Thyroid gland (tissue), 4 donors: ENCODE data around the gene TTLL13. TPM values are rescaled to one million over a fixed set of nuclear protein-coding genes. Genes with fewer than 3 reads are reported as not detected.

ENCODE experiments used
- DNase-seq, 2 donors: peaks; one replicate each; pipeline ENCODE4 v3.0.0-alpha.2; 2019
- H3K27ac ChIP-seq, 3 donors: fragments of 200-600 bp; sonication (generic); 1 replicate in 2 of 3; 2 replicates in 1 of 3; pipeline ENCODE4 v1.5.1; 2016 to 2019; ENCODE audit warnings: mild to moderate bottlenecking in 1 of 3, moderate library complexity in 1 of 3
- H3K27me3 ChIP-seq: fragments of 200-600 bp; sonication (generic); one replicate; pipeline ENCODE4 v1.5.1; 2019
- H3K36me3 ChIP-seq, 2 donors: fragments of 200-600 bp; sonication (generic); one replicate each; pipeline ENCODE4 v1.5.1; 2016 to 2019
- H3K4me1 ChIP-seq, 2 donors: fragments of 200-600 bp; sonication (generic); one replicate each; pipeline ENCODE4 v1.5.1; 2017 to 2019
- H3K4me3 ChIP-seq, 3 donors: fragments of 200-600 bp; sonication (generic); replicated peaks in 1 of 3; 1 replicate in 2 of 3; 2 replicates in 1 of 3; pipeline ENCODE4 v1.5.1; 2016; ENCODE audit warnings: mild to moderate bottlenecking in 1 of 3
- H3K9me3 ChIP-seq: fragments of 200-600 bp; sonication (generic); one replicate; pipeline ENCODE4 v1.5.1; 2017
- POLR2A ChIP-seq, 2 donors: fragments of 450-650 bp; IDR thresholded peaks; one replicate each; pipeline ENCODE4 v1.6.1; 2017; ENCODE audit warnings: antibody characterized with exemption in 2 of 2, mild to moderate bottlenecking in 2 of 2, moderate library complexity in 1 of 2
- WGBS, 2 donors: methylation state at CpG; one replicate each; pipeline ENCODE4 v1.1.5; 2017; 5-methylcytosine and 5-hydroxymethylcytosine counted together
- intact Hi-C: fragments of 100-400 bp; cut with DNase I; formaldehyde crosslinking; loops from one replicate; pipeline ENCODE4 v1.15.1; 2023
- total RNA-seq, 4 donors: library from RNA; depleted of rRNA; stranded (reverse); fragments of >200 nt; gene quantifications; one replicate each; pipeline ENCODE4 v1.2.3, GENCODE V29; 2016
- TF ChIP-seq, protein P1 (sequence below), 6 experiments: fragments of 200-600 bp in 3 of 6; fragments of 450-650 bp in 3 of 6; sonication (generic) in 3 of 6; IDR thresholded peaks; one replicate each; pipeline ENCODE4 v1.5.1; 2016 to 2019; ENCODE audit warnings: antibody characterized with exemption in 6 of 6, mild to moderate bottlenecking in 2 of 6, inconsistent platforms in 1 of 6, moderate library complexity in 1 of 6

Gene TTLL13
- total RNA-seq, 4 donors from 2014 or later, result 0.13 to 0.22 TPM; not detected in 2

DNA sequence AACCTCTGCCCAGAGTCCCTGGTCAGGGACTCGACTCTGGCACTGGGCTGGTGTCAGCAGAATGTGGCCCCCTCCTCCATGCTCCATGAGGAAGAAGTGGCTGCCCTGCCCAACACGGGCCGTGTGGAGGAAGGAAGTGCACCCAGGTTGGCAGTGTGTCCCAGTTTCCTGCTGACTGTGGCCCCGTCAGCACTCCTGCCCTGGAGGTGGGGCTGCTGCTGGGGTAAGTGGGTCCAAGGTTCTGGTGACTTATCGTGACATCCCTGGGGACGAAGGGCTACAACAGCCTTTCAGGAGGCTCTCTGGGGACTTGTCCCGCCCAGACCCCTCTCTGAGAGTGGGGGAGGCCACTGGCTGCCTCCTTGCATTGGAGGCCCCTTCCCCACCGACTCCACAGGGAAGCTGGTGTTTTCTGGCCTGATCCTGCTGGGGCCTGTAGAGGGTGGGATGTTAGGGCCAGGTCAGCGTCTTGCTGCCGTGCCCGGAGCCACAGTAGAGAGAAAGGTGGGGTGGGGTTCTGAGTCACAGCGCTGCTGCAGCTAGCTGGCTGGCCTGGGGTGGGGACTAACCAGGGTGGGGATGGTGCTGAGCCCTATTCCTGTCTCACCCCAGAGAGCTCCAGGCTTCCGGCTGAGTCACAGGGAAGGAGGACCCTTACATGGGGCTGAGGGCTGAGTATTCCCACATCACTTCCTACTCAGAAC, 37.8 kb upstream of the TTLL13 start:
- TF ChIP-seq, protein P1, sequence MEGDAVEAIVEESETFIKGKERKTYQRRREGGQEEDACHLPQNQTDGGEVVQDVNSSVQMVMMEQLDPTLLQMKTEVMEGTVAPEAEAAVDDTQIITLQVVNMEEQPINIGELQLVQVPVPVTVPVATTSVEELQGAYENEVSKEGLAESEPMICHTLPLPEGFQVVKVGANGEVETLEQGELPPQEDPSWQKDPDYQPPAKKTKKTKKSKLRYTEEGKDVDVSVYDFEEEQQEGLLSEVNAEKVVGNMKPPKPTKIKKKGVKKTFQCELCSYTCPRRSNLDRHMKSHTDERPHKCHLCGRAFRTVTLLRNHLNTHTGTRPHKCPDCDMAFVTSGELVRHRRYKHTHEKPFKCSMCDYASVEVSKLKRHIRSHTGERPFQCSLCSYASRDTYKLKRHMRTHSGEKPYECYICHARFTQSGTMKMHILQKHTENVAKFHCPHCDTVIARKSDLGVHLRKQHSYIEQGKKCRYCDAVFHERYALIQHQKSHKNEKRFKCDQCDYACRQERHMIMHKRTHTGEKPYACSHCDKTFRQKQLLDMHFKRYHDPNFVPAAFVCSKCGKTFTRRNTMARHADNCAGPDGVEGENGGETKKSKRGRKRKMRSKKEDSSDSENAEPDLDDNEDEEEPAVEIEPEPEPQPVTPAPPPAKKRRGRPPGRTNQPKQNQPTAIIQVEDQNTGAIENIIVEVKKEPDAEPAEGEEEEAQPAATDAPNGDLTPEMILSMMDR (IDR thresholded peaks at IDR 0.05), result no peak
- TF ChIP-seq POLR2A (IDR thresholded peaks at IDR 0.05), result no peak
- intact Hi-C loops, result no loop called here
- no peaks in the 10 kb centered on the region for H3K27me3 ChIP-seq
- DNase-seq, result peak in 1 of 2 donors; percentile 51
- H3K9me3 ChIP-seq, result no peaks in the 10 kb centered on the region
- peak overlapping the region; percentile 82 to 95 (median 85) for H3K27ac ChIP-seq
- H3K36me3 ChIP-seq, result no peaks in the 10 kb centered on the region
- H3K4me3 ChIP-seq, result no peak overlapping the region
- WGBS, 2 donors, result 24 to 40% methylated on average over 1 to 5 of the region's 13 CpGs
- H3K4me1 ChIP-seq, result peaks cover 64 to 79% of the 10 kb centered on the region in 2 donors

DNA sequence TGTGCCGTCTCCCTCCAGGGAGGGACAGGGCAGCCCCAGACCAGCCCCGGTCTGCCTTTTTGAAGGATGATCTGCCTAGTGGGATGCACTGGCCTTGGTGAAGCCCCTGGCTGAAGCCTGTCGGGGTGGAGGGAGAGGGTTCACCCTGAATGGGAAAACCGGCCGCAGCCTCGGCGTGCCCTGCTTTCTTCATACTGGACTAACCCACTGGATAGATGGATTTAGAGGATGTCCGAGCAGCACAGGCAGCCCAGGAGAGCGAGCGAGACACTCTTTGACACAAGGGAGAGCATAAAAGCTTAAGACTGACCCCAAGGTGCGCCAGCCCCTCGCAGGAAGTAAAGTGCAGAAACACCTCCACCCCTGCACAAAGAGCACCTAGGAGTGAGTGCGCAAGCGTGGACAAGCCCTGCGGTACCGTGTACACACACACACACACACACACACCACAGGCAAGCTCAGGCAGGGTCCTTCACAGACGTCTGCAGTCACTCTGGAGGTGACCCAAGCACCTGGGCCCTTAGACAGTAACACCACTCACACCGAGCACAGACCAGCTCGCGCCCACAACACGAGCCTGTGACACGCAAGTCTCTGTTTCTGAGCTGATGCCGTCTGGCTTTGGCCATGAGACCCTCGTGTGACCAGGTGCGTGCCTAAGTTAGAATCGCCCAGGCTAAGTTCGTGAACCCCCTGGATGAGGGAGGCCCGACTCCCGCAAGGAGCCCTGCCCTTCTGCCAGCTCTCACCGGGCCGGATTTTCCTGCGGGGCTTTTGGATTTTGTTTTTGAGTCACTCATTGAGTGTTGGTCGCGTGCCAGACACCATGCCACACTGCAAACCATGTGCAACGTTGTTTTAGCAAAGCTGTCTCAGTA, 36.9 kb upstream of the TTLL13 start:
- TF ChIP-seq, protein P1 (IDR thresholded peaks at IDR 0.05), result no peak
- no peak for TF ChIP-seq POLR2A (IDR thresholded peaks at IDR 0.05)
- H3K27me3 ChIP-seq, result no peaks in the 10 kb centered on the region
- intact Hi-C loops, result no loop called here
- H3K4me3 ChIP-seq, result no peak overlapping the region
- H3K27ac ChIP-seq, result peak overlapping the region; percentile 82 to 95 (median 85)
- 48 to 63% methylated on average over 23 to 34 of the region's 35 CpGs for WGBS, 2 donors
- DNase-seq, result peak; percentile 85 to 88
- H3K4me1 ChIP-seq, result peaks cover 64 to 79% of the 10 kb centered on the region in 2 donors
- no peaks in the 10 kb centered on the region for H3K9me3 ChIP-seq
- peaks cover 0 to 2% of the 10 kb centered on the region in 2 donors for H3K36me3 ChIP-seq

DNA sequence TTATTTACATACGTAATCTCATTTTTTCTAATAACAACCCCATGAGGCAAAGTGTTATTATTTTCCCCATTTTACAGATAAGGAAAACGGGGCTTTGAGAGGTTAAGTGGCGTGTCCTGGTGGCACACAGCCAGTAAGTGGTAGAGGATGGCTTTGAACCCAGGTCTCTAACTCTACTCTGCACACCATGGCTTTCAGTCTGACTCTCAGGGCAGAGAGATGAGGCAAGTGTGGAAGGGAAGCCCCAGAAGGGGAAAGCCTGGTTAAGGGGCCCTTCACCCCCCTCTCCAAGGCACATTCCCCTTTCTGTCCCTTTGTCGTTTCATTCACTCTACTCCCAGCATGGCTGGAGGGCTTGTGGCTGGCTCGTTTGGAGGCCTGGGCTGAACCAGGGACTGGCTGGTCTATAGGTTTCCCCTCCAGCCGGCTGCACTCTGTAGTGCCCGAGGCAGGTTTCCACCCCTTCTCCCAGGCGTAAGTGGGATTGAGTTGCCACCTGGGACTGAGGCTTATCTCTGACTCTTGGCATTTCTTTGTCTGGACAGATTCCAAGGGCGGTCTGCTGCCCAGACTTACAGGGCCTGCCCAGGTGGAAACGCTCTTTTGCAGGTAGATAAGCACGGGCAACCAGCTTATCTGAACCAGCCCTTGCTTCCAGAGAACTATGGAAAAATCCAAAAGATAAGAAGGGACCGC, 36.1 kb upstream of the TTLL13 start:
- 29 to 38% methylated on average over 9 to 12 of the region's 12 CpGs for WGBS, 2 donors
- Histone ChIP-seq H3K36me3 (peaks cover 0 to 8% of the 10 kb centered on the region in 2 donors), H3K27ac (peak overlapping the region; percentile 82 to 95 (median 85))

DNA sequence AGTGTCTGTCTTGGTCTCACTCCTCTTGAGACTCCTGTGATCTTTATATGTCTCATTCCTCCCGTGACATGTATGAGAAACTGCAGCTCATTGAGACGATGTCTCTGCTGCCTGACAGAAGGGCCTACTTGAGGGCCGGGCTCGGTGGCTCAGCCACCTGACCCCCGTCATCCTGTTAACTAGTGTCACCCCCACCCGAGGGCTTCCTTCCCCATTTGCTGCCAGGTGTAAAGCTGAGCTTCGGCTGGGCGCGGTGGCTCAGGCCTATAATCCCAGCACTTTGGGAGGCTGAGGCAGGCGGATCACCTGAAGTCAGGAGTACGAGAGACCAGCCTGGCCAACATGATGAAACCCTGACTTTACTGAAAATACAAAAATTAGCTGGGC, 35.5 kb upstream of the TTLL13 start:
- H3K4me3 ChIP-seq, result no peak overlapping the region
- DNase-seq, result peak; percentile 59 to 63
- H3K9me3 ChIP-seq, result no peaks in the 10 kb centered on the region
- H3K36me3 ChIP-seq, result peaks cover 0 to 8% of the 10 kb centered on the region in 2 donors
- intact Hi-C loops, result no loop called here
- TF ChIP-seq, protein P1 (IDR thresholded peaks at IDR 0.05), result no peak
- TF ChIP-seq POLR2A (IDR thresholded peaks at IDR 0.05), result no peak
- 53 to 60% methylated on average over 7 to 10 of the region's 11 CpGs for WGBS, 2 donors
- no peaks in the 10 kb centered on the region for H3K27me3 ChIP-seq
- peak overlapping the region; percentile 82 to 95 (median 85) for H3K27ac ChIP-seq
- peaks cover 57 to 67% of the 10 kb centered on the region in 2 donors for H3K4me1 ChIP-seq

More for the DNA sequence above, 36.1 kb upstream of the TTLL13 start:
- intact Hi-C loops, result no loop called here
- no peaks in the 10 kb centered on the region for H3K27me3 ChIP-seq
- no peaks in the 10 kb centered on the region for H3K9me3 ChIP-seq
- H3K4me1 ChIP-seq, result peaks cover 61 to 73% of the 10 kb centered on the region in 2 donors
- H3K4me3 ChIP-seq, result no peak overlapping the region
- TF ChIP-seq POLR2A (IDR thresholded peaks at IDR 0.05), result no peak
- TF ChIP-seq, protein P1 (IDR thresholded peaks at IDR 0.05), result no peak
- peak; percentile 90 to 91 for DNase-seq
